Activated CD4-positive, alpha-beta T cell treated with anti-CD3 and anti-CD28 coated beads, Interleukin-2, amount 50 U/mL, for 4 hours (primary cell): Measurements from ENCODE around the gene COL13A1.

Experiments used
- DNase-seq, 2 experiments: peaks; one replicate each; pipeline ENCODE4 v3.0.0-alpha.2; 2020

Gene COL13A1

DNA sequence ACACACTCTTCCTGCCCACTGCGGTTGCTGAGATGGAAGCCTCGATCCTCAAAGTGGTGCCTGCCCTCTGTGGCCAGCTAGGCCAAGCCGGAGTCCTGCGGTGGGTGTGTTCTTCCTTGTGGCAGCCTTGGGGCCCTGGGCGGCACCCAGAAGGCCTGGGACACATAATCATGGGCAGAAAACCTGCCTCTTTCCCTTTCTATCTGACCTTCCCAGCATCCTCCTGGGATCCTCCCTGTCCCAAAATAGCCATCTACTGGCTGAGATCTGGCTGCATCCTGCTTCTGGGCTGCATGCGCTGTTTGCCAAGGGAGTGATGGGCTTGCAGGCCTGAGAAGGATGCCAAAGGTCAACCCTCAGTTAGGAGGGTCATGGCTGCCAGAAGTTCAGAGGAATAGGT lies 23.9 kb downstream of the COL13A1 start:
- no peak for DNase-seq

DNA sequence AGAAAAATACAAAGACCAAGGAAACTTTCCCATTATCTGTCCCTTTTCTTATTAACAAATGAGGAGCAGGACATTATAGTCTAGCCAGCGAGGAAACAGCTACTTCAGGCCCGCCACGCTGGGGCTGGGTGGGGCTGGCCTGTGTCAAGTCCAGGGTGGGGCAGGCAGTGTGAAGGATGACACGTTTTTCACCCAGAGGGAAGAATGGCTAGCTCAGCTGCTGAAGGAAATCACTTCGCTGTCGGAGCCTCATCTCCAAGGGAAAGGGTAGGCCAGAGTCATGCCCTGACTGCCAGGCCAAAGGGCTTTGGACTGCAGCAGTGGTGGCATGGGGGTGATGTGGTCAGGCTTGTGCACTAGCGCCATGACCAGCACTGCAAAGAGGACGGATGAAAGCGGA lies 24.4 kb downstream of the COL13A1 start:
- no peak for DNase-seq

DNA sequence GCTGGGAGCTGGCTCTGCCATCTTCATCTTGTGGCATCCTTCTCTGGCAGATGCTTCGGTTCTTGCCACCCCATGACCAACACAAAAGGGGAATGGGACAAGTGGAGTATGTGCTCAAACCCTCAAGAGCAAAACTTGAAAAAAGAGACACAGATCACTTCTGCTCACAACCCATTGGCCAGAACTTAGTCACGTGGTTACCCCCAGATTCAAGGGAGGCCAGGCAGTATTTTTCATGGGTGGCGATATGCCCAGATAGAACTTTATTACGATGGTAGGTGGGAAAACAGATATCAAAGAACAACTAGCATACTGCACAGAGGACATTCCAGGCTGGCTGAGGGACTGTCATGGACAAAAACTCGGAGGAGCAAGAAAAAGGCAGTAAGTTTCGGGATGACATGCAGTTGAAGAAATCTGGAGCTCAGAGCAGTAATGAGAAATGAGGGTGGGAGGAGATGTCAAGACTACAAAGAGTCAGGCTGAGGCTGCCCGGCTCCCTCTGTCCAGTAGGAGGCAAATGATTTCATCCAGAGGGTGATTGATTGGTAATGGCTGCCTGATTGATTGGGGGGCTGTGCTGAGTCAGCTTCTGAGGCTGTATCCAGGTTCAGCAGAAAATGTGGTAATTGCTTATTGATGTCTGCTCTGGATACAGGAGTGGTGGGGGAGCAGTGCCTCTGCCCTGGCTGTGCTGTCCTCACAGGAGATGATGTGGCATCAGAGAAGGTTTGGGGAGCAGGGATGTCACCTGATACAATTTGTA lies 25.3 kb downstream of the COL13A1 start:
- DNase-seq, result no peak

DNA sequence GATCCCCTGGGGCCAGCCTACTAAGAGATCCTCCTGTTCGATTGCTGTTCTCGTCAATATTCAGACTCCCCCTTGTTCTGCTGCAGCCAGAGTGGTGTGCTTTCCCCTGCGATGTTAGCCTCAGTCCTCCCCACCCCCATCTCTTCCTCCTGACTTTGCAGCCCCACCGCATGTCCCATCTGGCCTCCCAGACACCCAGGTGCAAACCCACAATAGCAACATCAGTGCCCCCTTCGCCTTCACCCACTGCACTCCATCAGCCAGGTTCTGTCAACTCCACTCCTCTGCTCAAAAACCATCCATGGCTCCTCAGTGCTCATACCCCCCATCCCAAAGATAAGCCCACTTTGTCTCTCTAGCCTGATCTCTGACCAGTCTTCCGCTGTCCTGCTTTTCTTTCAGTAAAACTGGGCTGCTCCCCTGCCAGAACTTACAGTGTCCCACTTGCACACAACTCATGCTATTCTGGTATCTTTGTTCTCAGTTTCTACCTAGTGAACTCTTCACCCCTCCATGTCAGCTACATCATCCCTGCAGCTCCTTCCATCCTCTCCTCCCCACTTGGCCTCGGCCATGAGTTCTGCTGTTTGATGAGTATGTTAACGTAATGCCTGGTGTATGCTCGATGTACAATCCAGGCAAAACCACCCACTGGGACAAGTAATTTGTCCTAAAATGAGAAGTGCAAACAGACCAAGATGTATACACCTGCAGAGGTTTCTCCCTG lies 26.6 kb downstream of the COL13A1 start:
- no peak for DNase-seq

DNA sequence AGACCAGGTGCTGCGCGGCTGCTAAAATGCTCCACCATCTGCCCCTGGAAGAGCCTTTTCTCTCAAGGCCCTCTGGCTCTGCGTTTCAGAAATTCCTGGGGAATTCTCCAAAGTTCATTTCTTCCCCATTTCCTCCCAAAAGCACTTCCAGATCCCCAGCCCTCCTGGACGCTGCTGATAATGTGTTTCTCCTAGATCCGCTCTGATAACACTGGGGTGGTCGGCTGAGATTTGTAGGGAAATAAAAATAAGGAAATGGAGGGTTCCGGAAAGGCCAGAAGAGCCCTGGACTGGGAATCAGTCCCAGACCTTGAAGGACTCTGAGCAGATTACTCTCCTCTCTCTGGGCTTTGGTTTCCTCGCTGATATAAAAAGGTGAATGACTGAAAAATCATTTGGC lies 28.1 kb downstream of the COL13A1 start:
- no peak for DNase-seq

DNA sequence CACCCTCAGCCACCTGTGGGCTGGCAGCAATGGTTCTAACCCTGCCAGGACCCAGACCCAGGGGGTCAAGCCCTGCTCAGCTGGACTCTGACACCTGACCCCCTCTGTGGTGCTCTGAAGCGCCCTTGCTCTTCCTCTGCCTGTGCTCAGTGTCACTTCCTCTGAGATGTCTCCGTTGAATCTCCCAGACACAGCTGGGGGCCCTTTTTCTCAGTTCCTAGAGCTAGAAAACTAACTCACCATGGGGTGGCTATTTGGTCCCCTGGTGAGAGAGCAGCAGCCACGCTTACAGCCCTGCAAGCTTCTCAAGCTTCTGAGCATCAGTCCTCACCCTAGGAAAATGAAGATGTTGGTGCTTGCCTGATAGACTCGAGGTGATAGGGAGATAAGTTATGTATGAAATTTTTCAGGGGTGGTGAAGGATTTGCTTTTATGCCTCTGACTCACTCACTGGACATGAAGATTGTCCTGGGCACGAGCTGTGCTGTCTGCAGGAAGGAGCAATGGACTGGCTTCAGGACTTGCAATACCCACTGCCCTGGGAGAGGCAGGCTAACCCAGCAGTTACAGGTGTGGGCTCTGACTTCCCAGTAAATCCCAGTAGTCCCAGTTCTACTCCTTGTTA lies 29.6 kb downstream of the COL13A1 start:
- no peak for DNase-seq

DNA sequence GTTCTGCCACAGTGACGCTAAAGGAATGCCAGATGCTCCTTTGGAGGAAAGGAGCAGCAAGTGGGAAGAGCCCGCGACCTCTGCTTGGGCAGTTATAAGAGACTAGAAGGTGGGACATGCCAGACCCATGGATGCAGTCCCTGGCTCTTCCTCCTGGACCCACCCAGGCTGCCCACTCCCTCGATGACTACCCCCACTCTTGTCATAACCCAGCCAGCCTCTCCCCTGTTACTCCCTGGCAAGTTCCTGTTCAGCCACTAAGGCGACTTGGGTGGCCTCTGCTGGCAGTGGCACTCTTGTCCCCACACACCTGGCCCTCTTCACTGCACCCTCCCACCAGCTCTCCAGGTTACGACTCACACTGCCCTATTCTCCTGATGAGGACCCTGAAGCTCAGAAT lies 33.5 kb downstream of the COL13A1 start:
- no peak for DNase-seq

DNA sequence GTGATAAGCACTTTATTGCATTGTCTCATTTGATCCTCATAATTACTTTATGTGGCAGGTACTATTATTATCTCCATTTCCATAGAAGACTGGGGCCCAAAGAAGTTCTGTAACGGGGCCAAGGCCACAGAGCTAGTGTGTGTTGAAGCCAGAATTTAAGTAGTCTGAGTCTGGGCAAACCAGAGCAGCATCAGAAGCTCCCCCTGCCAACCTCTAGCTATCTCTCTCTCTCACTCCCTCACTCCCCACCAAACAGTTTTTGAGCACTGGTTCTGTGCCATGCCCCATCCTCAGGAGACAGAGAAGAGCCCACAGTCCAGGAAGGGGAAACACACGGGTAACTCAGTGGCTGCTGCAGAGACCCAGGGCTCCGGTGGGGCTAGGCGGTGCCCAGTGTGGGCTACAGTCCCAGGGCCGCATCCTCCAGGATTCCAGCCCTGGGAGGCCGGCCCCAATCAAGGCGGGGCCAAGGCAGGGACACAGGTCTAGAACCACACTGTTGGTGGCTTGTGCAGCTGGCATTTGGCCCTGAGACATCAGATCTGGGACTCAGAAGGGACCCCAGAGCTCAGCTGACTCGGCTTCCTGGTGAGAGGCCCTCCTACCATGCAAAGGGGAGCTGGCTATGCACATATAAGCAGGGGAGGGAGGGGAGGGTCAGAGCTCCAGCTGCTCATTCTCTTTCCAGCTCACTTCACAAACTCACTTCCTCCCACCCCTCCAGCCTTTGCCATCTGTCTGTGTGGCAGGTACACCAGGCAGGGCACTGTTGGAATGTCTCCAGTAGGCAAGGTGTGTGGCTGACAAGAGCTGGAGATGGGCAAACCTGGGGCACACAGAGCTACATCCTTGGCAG lies 34.4 kb downstream of the COL13A1 start:
- no peak for DNase-seq

DNA sequence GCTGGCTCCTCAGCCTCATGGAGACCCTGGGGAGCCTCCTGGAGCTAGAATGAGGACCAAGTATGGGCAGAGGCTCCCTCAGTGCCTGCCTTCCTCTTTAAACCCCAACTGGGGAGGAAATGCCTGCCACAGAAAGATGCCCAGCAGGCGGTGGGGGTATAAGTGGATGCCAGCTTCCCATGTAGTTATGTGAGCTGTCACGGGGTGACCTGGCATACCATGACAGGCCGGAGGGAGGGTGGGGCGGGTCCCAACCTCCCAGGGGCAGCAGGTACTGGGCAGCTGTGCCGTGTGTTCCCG lies 35.0 kb downstream of the COL13A1 start:
- no peak for DNase-seq

DNA sequence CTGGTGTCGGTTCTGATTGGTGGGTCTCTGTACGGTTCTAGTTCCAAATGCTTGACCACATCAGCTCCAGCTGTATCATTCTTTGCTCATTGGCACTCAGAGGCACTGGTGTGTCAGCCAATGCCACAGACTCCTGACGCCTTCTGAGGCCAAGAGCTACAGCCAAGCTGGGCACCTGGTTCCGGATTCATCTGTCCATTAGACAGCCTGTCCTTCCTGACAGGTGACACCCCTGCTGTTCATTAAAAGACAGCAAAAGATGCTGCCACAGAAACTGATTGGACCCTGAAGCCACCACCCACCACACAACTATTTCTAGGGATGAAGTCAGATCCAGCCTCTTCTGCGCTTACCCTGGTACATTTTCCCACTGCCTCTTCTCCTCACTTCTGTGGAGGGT lies 35.6 kb downstream of the COL13A1 start:
- DNase-seq, result no peak

DNA sequence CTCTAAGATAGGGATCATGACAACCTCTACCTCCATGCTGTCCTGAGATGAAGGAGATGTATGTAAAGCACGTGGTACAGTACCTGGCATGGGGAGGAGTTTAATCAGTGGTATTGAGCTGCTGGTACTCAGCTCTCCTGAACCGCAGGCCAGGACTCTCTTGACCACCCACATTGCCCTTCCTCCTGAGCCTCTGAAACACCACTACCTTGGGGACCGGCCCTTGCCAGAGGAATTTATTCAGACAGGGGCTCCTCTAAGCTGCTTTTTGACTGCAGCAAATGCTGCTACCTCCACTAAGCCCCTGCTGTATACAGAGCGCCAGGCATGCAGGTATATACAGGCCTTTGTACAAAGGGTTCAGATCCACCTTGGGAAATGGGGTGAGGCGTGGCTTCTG lies 36.7 kb downstream of the COL13A1 start:
- no peak for DNase-seq

DNA sequence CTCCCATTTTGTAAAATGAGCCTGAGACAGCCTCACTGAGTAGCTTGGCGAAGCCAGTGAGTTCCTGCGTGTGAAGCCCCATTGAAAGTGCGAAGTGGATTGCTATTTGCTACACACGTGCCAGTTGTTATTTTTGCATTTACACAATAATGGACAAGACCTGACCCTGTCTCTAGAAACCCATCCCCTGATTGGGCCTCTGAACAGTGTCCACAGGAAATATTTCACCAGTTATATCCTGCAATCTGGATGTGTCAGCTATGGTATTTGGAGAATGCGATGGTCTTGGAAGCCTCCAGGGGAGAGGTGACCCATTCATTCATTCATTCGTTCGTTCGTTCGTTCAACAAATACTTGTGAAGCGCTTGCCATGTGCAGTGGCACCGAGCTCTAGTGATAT lies 37.1 kb downstream of the COL13A1 start:
- no peak for DNase-seq

DNA sequence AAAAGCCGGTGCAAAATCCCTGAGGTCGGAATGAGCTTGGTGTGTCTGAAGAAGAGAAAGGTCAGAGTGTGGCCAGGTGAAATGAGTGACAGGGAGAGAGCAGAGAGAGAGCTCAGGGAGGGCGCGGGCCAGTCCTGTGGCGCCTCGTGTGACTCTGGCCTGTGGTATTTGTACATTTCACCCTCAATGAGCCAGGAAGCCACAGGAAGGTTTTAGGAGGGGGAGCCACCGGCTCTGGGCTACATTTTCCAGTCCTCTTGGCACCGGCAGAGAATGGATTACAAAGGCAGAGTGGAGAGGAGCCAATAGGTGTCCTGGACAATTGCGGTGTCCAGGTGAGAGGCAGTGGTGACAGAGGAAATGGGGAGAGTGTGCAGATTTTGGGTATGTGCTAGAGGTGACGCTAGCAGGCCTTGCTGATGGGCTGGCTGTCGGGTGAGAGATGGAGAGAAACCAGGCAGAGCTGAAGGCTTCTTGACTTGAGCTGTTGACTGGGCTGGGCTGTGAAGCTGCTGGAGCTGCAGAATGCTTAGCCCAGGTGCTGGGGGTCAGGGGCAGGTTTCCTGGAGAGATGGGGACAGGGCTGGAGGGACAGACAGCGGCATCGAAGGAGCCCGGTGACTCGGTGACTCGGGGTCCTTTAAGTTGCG lies 38.1 kb downstream of the COL13A1 start:
- DNase-seq, result no peak

DNA sequence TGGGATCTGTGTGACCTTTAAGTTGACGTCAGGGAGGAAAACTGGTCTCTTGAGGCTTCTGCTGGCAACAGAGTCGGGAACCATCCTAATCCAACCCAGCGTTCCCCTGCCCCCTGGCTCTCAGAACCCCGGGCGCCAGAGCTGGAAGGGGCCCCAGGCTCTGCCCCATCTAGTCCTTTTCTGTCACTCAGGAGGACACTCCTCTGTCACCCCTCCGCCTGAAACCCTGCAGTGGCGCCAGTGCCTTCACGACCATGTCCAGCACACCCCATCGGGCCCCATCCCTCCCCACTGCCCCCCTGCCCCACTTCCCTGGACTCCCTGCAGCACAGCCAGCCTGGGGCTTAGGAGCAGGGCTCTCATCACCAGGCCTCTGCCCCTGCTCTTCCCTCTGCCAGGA lies 39.1 kb downstream of the COL13A1 start:
- no peak for DNase-seq

DNA sequence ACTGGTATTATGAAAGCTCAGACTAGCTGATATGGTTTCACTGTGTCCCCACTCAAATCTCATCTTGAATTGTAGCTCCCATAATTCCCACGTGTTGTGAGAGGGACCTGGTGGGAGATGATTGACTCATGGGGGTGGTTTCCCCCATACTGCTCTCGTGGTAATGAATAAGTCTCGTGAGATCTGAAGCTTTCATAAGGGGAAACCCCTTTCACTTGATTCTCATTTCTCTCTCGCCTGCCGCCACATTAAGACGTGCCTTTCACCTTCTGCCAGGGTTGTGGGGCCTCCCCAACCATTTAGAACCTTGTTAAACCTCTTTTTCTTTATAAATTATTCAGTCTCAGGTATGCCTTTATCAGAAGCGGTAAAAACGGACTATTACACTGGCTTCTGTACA lies 40.3 kb downstream of the COL13A1 start:
- DNase-seq, result no peak

DNA sequence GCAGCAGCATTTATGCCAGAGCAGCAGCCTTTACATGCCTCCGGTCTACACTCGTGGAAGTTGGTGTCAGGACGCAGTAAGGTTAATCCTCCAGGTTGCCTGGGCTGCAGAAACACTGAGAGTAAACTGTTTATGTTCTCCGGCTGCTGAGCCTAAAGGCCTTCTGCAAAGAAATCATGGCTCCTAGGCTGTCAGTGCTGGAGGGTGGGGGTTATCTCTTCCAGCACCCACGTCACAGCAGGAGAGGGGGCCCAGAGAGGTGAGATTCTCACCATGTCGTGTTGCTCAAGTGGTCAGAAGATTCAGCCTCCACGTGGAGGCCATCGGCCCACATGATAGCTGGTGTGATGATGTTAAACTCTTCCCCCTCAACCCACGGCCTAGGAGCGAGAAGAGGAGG lies 41.2 kb downstream of the COL13A1 start:
- DNase-seq, result no peak

DNA sequence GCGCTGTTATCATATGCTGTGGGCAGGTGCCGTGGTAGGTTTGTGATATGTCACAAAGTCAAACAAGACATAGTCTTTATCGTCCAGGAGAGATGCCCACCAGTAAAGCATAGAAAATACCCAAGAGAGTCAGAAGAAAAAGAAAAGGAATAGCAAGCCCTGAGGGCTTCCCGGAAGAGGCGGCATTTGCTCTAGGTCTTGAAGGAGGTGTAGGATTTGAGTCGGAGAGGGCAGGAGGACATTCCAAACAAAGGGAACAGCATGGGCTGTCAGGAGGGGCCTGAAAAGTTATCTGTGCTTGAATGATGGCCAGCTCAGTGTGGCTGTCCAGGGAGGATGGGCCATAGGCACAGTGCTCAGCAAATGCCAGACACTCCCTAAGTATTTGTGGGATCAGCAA lies 42.2 kb downstream of the COL13A1 start:
- no peak for DNase-seq

DNA sequence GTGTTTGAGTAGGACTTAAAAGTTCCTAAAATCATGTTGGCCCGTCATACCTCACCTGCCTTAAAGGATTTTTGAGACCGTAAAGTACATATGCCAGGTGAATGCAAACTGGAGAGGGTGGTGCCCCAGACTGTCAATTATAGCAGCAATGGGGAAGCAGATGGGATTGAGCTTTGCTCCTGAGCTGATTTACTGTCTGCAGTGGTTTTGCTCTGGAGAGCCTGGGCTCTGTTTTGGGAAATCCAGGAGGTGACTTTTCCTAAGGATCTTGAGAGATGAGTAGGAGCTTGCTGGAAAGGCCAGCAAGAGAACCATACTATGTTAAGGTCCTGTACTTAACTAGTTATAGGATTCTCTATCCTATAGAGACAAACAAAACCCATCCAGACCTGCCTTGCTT lies 43.0 kb downstream of the COL13A1 start:
- DNase-seq, result no peak

DNA sequence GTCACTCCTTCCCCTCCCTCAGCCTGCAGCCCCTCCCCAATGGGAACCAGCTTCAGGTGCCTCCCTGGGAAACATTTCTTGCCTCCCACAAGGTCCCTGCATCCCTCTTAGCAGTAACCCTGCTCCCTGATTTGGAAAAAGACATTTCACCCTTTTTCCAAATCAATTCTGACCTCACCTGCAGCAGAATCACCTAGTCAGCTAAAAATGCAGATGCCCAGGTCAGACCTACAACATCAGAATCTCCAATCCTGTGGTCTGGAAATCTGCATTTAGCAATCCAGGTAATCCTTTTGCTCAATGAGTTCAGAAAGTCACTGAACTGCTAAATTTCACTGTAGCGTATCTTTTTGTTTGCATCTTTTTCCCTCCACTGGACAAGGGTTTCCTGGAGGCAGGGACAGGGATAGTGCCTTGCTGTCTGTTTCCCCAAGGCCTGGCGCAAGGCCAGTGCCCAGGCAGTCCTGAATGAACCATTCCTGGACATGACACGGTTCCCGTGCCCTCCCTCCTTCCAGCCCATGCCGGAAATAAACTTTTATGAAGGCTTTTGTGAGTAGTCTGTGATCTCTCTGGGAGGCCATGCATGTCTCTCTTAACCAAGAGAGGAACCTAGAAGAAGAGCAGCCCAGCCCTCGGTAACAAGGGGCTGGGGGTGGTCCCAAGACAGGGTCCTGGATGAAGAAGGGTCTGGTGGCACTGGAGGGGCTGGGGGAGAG lies 44.0 kb downstream of the COL13A1 start:
- no peak for DNase-seq

DNA sequence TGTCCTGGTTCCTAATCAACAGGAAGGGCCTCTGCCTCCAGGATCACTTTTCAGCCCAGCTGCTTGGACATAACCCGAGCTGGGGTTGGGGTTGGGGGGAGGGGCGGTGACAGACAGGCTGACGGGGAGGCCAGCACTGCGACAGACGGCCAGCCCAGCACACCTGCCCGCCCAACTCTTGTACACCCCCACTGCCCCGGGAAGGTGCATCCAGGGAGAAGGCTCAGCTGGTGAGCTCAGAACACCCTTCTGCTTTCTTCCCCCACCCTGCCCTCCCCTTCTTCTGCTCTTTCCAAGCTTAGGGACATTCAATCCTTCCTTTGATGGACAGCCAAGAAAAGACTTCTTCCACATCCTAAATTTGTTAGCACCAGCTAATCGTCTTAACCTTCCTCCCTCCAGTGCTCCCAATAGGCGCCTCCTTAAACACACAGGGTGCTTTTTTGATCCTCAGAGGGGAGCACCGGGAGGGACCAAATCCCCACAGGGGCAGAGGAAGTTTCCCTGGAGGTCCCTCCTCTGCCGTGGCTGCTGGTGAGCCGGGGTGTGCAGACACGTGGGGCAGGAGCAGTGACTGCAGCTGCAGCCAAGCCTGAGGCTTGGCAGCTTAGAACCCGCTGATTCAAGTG lies 44.7 kb downstream of the COL13A1 start:
- DNase-seq, result no peak

DNA sequence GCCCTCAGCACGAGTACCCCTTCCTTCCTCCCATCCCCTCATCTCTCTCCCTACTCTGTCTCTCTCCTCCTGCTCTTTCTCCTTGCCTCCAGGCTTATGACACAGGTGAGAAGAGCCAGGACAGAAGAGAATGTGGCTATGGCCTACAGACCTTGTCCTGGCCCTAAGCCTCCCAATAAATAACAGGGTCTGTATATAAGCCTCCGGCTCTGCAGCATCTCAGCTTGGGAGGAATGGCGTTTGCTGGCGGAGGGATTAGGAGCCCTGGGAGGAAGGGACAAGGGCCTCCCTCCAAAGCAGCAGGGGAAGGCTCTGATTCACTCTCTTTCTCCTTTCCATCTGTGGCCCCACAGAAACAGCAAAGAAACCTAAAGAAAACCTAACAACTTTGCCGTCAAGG lies 45.8 kb downstream of the COL13A1 start:
- DNase-seq, result no peak

DNA sequence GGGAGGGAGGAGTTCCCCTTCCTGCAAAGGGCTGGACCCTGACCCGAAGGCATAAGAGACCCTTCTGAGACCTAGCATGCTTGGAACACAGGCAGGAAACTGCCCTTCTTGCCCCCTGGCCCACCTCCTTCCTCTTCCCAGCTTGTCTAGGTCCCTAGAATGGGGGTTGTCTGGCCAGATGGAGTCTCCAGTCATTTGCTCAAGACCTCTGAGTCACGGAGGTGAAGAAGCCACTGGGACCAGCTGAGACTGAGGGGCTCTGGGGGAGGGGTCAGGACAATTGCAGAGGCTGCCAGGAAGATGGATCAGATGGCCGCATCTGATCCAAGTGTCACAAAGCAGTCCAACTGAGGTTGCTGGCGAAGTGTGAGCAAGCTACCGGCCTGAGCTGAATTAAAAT lies 46.2 kb downstream of the COL13A1 start:
- no peak for DNase-seq
